ENCODE data around the gene PABPN1L.

DNA sequence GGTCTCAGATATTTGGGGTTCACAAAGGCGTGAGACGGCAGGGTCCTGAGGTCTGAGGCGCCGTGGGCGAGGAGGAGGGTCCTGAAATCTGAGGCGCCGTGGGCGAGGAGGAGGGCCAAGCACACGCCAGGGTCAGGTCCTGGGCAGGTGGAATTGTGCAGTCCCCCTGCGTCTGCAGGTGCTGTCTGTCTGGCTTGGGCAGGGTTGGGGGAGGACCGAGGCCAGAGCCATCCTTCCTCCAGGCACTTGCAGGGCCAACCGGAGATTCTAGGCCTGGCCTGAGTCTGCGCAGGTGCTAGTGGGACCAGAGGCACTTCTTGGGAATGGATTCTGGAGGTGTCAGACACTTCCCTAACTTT is 52.3 kb downstream of the PABPN1L start:
- TF ChIP-seq ZMAT3 (CRISPR knock-in tag; conservative IDR thresholded peaks at IDR 0.05) (no peak), SRSF9 (IDR thresholded peaks at IDR 0.05; ENCODE audit: borderline replicate concordance, insufficient read depth, low read depth, low read length, poor library complexity, severe bottlenecking) (no peak), ATF3 (CRISPR knock-in tag; IDR thresholded peaks at IDR 0.05) (no peak), RAD21 (CRISPR knock-in tag; IDR thresholded peaks at IDR 0.05) (no peak), TCF7 (IDR thresholded peaks at IDR 0.05; ENCODE audit: low read depth) (no peak), POLR2A (IDR thresholded peaks at IDR 0.05; ENCODE audit: insufficient read depth in 1 of 2, low read depth in 2 of 2, low read length in 2 of 2) (no peak)
- TF ChIP-seq, protein P1, sequence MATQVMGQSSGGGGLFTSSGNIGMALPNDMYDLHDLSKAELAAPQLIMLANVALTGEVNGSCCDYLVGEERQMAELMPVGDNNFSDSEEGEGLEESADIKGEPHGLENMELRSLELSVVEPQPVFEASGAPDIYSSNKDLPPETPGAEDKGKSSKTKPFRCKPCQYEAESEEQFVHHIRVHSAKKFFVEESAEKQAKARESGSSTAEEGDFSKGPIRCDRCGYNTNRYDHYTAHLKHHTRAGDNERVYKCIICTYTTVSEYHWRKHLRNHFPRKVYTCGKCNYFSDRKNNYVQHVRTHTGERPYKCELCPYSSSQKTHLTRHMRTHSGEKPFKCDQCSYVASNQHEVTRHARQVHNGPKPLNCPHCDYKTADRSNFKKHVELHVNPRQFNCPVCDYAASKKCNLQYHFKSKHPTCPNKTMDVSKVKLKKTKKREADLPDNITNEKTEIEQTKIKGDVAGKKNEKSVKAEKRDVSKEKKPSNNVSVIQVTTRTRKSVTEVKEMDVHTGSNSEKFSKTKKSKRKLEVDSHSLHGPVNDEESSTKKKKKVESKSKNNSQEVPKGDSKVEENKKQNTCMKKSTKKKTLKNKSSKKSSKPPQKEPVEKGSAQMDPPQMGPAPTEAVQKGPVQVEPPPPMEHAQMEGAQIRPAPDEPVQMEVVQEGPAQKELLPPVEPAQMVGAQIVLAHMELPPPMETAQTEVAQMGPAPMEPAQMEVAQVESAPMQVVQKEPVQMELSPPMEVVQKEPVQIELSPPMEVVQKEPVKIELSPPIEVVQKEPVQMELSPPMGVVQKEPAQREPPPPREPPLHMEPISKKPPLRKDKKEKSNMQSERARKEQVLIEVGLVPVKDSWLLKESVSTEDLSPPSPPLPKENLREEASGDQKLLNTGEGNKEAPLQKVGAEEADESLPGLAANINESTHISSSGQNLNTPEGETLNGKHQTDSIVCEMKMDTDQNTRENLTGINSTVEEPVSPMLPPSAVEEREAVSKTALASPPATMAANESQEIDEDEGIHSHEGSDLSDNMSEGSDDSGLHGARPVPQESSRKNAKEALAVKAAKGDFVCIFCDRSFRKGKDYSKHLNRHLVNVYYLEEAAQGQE (IDR thresholded peaks at IDR 0.05; ENCODE audit: borderline replicate concordance in 1 of 2, low read depth in 1 of 2, low read length in 2 of 2) = no peak
- TF ChIP-seq, protein P2, sequence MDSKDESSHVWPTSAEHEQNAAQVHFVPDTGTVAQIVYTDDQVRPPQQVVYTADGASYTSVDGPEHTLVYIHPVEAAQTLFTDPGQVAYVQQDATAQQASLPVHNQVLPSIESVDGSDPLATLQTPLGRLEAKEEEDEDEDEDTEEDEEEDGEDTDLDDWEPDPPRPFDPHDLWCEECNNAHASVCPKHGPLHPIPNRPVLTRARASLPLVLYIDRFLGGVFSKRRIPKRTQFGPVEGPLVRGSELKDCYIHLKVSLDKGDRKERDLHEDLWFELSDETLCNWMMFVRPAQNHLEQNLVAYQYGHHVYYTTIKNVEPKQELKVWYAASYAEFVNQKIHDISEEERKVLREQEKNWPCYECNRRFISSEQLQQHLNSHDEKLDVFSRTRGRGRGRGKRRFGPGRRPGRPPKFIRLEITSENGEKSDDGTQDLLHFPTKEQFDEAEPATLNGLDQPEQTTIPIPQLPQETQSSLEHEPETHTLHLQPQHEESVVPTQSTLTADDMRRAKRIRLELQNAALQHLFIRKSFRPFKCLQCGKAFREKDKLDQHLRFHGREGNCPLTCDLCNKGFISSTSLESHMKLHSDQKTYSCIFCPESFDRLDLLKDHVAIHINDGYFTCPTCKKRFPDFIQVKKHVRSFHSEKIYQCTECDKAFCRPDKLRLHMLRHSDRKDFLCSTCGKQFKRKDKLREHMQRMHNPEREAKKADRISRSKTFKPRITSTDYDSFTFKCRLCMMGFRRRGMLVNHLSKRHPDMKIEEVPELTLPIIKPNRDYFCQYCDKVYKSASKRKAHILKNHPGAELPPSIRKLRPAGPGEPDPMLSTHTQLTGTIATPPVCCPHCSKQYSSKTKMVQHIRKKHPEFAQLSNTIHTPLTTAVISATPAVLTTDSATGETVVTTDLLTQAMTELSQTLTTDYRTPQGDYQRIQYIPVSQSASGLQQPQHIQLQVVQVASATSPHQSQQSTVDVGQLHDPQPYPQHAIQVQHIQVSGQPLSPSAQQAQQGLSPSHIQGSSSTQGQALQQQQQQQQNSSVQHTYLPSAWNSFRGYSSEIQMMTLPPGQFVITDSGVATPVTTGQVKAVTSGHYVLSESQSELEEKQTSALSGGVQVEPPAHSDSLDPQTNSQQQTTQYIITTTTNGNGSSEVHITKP (CRISPR knock-in tag; IDR thresholded peaks at IDR 0.05; ENCODE audit: low read depth) = no peak

Data from HepG2 (cell line).